Psoas muscle (tissue), 8 donors: ENCODE results near the gene TEAD4. TPM values are rescaled to one million over a fixed set of nuclear protein-coding genes. Genes with fewer than 3 reads are reported as not detected.

Experiments used
- ATAC-seq, 4 donors: fragments of 200-7000 bp; cut with Tn5 transposase; one replicate each; pipeline ENCODE4 v1.9.1; 2020; ENCODE audit warnings: moderate library complexity in 3 of 4, mild to moderate bottlenecking in 2 of 4
- DNase-seq, 2 donors: peaks; one replicate each; pipeline ENCODE4 v3.0.0-alpha.2; 2020
- H3K27ac ChIP-seq: fragments of 200-600 bp; one replicate; pipeline ENCODE4 v1.8.0; 2022
- H3K27me3 ChIP-seq, 3 donors: fragments of 200-600 bp in 1 of 3; one replicate each; pipeline versions ENCODE4 v1.6.1 to v1.8.0; 2013 to 2022; ENCODE audit warnings: low read length in 2 of 3, mild to moderate bottlenecking in 2 of 3, moderate library complexity in 1 of 3; ENCODE audit not compliant: insufficient read depth in 3 of 3
- H3K36me3 ChIP-seq, 2 donors: fragments of 200-600 bp in 1 of 2; one replicate each; pipeline versions ENCODE4 v1.6.1 to v1.8.0; 2013 to 2022; ENCODE audit warnings: low read depth in 1 of 2, mild to moderate bottlenecking in 1 of 2, moderate library complexity in 1 of 2; ENCODE audit not compliant: insufficient read depth in 1 of 2
- H3K4me1 ChIP-seq: fragments of 200-600 bp; one replicate; pipeline ENCODE4 v1.8.0; 2022
- H3K4me3 ChIP-seq: fragments of 200-600 bp; one replicate; pipeline ENCODE4 v1.8.0; 2022; ENCODE audit warnings: mild to moderate bottlenecking
- H3K9me3 ChIP-seq: fragments of 200-600 bp; one replicate; pipeline ENCODE4 v1.8.0; 2022
- WGBS, 3 donors: extraction: QIAGEN DNeasy Blood & Tissue Kit; methylation state at CpG; one replicate each; pipeline versions ENCODE4 v1.1.6 to v1.1.7; 2013; 5-methylcytosine and 5-hydroxymethylcytosine counted together
- intact Hi-C, 2 donors: fragments of 100-400 bp; cut with DNase I; formaldehyde crosslinking; loops; one replicate each; pipeline versions ENCODE4 v1.11.0 to v1.14.2; 2022
- polyA plus RNA-seq, 3 donors: library from polyadenylated mRNA; stranded (reverse); fragments of 200-250 nt; gene quantifications; one replicate each; pipeline ENCODE4 v1.2.3, GENCODE V29; 2013
- total RNA-seq, 4 donors: library from RNA; stranded (reverse); fragmentation: NEBNext Ultra II Directional in 2 of 4; extraction: Animal tissue kit (Norgen Biotek cat#: 25700) in 2 of 4; gene quantifications; one replicate each; pipeline versions ENCODE4 v1.2.1 to v1.2.4, GENCODE V29; 2021 to 2023
- TF ChIP-seq, protein P1 (sequence below): fragments of 200-600 bp; IDR thresholded peaks from one replicate; pipeline ENCODE4 v1.8.0; 2022; ENCODE audit warnings: antibody characterized with exemption
- donor health status: healthy with polysubstance abuse.
- donor health status: DM: no; HTN: no; CAD: no; lungs with moderate emphysema.
- donor health status: Bipolar disorder and iron deficiency.
- donor health status: healthy.
- donor health status: DM: yes; HTN: yes; CAD: no.
- donor health status: DM: no; HTN: no; CAD: no.
- donor health status: DM: no; HTN: no; CAD: no.
- donor health status: DM: yes; HTN: yes; CAD: no.

Gene TEAD4
- total and polyA plus RNA-seq, 7 donors: 71.2 to 236 (median 96.2) TPM

DNA sequence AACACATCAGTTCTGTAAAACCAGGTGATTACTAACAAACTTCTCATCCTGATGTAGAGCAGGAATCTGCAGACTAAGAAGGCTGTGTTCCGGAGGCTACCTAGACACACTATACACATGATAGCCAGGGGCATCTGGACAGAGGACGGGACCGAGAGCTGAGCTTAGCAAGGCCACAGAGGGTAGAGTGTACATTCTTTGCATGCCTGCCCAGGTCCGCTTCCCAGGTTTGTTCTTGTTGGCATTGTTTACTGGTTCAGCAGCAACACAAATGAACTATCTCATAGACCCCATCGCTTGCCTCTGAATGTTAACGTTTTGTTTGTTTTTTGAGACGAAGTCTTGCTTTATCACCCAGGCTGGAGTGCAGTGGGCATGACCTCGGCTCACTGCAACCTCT is 17.7 kb upstream of the TEAD4 start:
- H3K9me3 ChIP-seq: no peaks in the 10 kb centered on the region
- no peak overlapping the region for H3K4me3 ChIP-seq
- no peaks in the 10 kb centered on the region for H3K27me3 ChIP-seq
- 58 to 68% (median 61%) methylated on average over 8 of the region's 8 CpGs for WGBS, 3 donors
- TF ChIP-seq, protein P1, sequence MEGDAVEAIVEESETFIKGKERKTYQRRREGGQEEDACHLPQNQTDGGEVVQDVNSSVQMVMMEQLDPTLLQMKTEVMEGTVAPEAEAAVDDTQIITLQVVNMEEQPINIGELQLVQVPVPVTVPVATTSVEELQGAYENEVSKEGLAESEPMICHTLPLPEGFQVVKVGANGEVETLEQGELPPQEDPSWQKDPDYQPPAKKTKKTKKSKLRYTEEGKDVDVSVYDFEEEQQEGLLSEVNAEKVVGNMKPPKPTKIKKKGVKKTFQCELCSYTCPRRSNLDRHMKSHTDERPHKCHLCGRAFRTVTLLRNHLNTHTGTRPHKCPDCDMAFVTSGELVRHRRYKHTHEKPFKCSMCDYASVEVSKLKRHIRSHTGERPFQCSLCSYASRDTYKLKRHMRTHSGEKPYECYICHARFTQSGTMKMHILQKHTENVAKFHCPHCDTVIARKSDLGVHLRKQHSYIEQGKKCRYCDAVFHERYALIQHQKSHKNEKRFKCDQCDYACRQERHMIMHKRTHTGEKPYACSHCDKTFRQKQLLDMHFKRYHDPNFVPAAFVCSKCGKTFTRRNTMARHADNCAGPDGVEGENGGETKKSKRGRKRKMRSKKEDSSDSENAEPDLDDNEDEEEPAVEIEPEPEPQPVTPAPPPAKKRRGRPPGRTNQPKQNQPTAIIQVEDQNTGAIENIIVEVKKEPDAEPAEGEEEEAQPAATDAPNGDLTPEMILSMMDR: no peak
- H3K4me1 ChIP-seq: peaks cover 5% of the 10 kb centered on the region
- ATAC-seq (no peak), DNase-seq (no peak)
- intact Hi-C loops: loop anchor here in 1 of 2 donors (5.0 kb wide), 1 partner anchor 54 kb away; no protein-coding TSS in a partner anchor
- no peak overlapping the region for H3K27ac ChIP-seq
- H3K36me3 ChIP-seq: peaks cover 2 to 39% of the 10 kb centered on the region in 2 donors

DNA sequence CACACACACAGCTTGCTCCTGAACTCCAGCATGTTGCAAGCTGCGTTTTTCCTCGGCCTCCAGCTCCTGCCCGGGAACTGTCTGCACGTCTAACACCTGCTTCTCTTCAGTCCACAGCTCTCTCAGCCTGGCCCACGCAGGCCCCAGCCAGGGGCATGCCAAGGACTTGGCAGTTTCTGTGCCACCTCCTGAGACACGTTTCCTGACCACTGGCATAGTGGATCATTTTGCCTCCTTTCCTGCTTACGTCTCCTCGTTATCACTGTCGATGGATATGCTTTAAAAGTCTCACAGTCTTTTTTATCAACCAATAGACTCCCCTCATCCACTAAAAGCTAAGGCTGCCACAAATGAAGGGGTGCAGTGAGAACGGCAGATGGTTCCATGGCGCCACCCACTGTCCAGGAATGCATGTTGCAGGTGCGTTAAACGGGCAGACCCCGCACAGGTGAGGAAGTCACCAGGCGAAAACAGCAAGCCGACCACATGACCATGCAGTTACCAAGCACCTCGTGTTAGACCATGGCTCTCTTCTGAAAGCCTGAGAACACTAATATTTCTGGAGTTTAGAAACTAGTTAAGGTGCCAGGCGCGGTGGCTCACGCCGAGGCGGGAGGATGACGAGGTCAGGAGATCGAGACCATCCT is 14.7 kb upstream of the TEAD4 start:
- intact Hi-C loops: loop anchor here (2.0 to 5.0 kb wide), 3 partner anchors 57 to 90 kb away; no protein-coding TSS in a partner anchor
- ATAC-seq (peak; percentile 86 to 93 (median 90)), DNase-seq (peak; percentile 45 to 65)
- Histone ChIP-seq H3K27me3 (no peaks in the 10 kb centered on the region), H3K4me3 (peak overlapping the region; percentile 18), H3K4me1 (peaks cover 5% of the 10 kb centered on the region), H3K27ac (peak overlapping the region; percentile 54), H3K9me3 (no peaks in the 10 kb centered on the region), H3K36me3 (peaks cover 0 to 16% of the 10 kb centered on the region in 2 donors)
- TF ChIP-seq, protein P1: peak; percentile 77
- WGBS, 3 donors: 27 to 30% (median 29%) methylated on average over 24 of the region's 24 CpGs

DNA sequence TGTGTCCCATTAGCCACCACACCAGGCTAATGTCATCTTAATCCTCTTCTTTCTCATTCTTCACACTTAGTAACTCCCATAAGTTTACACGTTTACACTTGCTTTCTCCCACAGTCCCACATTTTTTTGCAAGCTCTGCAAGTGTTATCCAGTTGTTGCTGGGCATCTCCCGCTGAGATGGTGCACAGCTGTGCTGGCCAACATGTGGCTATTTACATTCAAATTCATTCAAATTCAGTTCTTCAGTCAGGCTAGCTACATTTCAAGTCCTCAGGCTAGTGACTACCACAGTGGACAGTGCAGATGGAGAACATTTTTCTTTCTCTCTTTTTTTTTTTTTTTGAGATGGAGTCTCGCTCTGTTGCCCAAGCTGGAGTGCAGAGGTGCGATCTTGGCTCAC is 9.8 kb upstream of the TEAD4 start:
- intact Hi-C loops: no loop called here
- no peaks in the 10 kb centered on the region for H3K27me3 ChIP-seq
- H3K4me1 ChIP-seq: peaks cover 4% of the 10 kb centered on the region
- H3K4me3 ChIP-seq: no peak overlapping the region
- ATAC-seq: no peak
- no peaks in the 10 kb centered on the region for H3K9me3 ChIP-seq
- DNase-seq: no peak
- H3K27ac ChIP-seq: no peak overlapping the region
- H3K36me3 ChIP-seq: no peaks in the 10 kb centered on the region
- TF ChIP-seq, protein P1: no peak
- WGBS, 3 donors: 74 to 85% (median 78%) methylated on average over 4 of the region's 4 CpGs

DNA sequence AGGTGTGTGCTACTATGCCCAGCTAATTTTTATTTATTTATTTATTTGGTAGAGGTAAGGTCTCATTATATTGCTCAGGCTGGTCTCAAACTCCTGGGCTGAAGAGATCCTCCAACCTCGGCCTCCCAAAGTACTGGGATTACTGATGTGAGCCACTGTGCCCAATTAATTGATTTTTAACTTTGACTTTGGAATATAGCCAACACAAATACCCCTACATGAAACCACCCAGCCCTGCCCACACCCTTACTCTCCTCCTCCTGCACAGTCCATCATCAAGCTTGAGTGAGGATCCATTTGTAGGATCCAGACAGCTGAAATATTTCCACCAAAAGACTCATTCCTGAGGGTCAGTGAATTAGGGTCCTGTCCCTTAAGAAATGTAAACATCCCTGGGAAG is 3.3 kb upstream of the TEAD4 start:
- DNase-seq (no peak), ATAC-seq (no peak)
- Histone ChIP-seq H3K27ac (no peak overlapping the region), H3K36me3 (peaks cover 0 to 6% of the 10 kb centered on the region in 2 donors), H3K9me3 (no peaks in the 10 kb centered on the region), H3K4me3 (no peak overlapping the region), H3K4me1 (peaks cover 8% of the 10 kb centered on the region), H3K27me3 (no peaks in the 10 kb centered on the region)
- intact Hi-C loops: no loop called here
- 95 to 96% (median 96%) methylated on average over 1 of the region's 1 CpG for WGBS, 3 donors
- TF ChIP-seq, protein P1: no peak
